HL-60 (cell line): ENCODE measurements around the gene INCENP.

Experiments used
- DNase-seq, 2 experiments: peaks; one replicate each; pipeline ENCODE4 v3.0.0-alpha.2; 2010 to 2020; ENCODE audit warnings: low read depth in 1 of 2, low spot score in 1 of 2
- H3K27ac ChIP-seq: fragments of 250-450 bp; sonication (Bioruptor Pico); replicated peaks from 2 replicates; pipeline ENCODE4 v1.5.1; 2020; ENCODE audit warnings: mild to moderate bottlenecking, moderate library complexity
- H3K27me3 ChIP-seq: fragments of 250-450 bp; sonication (Bioruptor Pico); 2 replicates; pipeline ENCODE4 v1.5.1; 2021; ENCODE audit warnings: mild to moderate bottlenecking, moderate library complexity; ENCODE audit not compliant: insufficient read depth, poor library complexity, severe bottlenecking
- H3K4me3 ChIP-seq: replicated peaks from 2 replicates; pipeline ENCODE4 v1.5.1; 2011; ENCODE audit warnings: mild to moderate bottlenecking, control low read depth, low read length; ENCODE audit not compliant: insufficient read depth
- GABPA ChIP-seq: IDR thresholded peaks from 2 replicates; pipeline ENCODE4 v1.6.1; 2012; ENCODE audit warnings: low read depth
- POLR2AphosphoS5 ChIP-seq: IDR thresholded peaks from 2 replicates; pipeline ENCODE4 v1.6.1; 2012; ENCODE audit warnings: low read depth
- REST ChIP-seq: IDR thresholded peaks from 2 replicates; pipeline ENCODE4 v1.6.1; 2012; ENCODE audit warnings: low read depth; ENCODE audit not compliant: insufficient replicate concordance
- SPI1 ChIP-seq: IDR thresholded peaks from 2 replicates; pipeline ENCODE4 v1.6.1; 2012; ENCODE audit warnings: low read depth, mild to moderate bottlenecking, borderline replicate concordance
- TF ChIP-seq, protein P1 (sequence below): IDR thresholded peaks from one replicate; pipeline ENCODE4 v1.5.1; 2011; ENCODE audit warnings: low read length, control low read depth, inconsistent platforms; ENCODE audit not compliant: insufficient read depth

The INCENP gene

DNA sequence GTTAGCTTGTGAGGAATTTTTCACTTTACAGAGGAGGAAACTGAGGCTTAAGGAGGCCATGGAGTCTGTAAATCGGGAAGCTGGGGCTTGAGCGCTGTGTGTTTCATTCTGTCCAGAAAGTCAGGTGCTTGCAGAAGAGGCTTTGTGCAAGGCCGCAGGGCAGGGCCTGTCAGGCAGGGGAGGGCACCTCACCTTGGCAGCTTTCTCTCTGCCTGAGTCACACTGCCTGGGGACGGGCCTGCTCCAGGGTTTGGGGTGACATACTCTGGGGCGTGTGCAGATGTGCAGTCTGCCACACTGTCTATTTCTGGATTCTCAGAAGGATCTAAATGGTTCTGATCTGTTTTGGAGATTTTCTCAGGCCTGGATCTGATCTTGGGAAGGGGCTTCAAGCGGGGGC, 8.4 kb downstream of the INCENP start:
- Histone ChIP-seq H3K27ac (no peak overlapping the region), H3K4me3 (no peak overlapping the region), H3K27me3 (no peaks in the 10 kb centered on the region)
- DNase-seq: no peak
- no peak for TF ChIP-seq POLR2AphosphoS5
- no peak for TF ChIP-seq SPI1
- no peak for TF ChIP-seq REST
- TF ChIP-seq GABPA: no peak
- TF ChIP-seq, protein P1, sequence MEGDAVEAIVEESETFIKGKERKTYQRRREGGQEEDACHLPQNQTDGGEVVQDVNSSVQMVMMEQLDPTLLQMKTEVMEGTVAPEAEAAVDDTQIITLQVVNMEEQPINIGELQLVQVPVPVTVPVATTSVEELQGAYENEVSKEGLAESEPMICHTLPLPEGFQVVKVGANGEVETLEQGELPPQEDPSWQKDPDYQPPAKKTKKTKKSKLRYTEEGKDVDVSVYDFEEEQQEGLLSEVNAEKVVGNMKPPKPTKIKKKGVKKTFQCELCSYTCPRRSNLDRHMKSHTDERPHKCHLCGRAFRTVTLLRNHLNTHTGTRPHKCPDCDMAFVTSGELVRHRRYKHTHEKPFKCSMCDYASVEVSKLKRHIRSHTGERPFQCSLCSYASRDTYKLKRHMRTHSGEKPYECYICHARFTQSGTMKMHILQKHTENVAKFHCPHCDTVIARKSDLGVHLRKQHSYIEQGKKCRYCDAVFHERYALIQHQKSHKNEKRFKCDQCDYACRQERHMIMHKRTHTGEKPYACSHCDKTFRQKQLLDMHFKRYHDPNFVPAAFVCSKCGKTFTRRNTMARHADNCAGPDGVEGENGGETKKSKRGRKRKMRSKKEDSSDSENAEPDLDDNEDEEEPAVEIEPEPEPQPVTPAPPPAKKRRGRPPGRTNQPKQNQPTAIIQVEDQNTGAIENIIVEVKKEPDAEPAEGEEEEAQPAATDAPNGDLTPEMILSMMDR: no peak

DNA sequence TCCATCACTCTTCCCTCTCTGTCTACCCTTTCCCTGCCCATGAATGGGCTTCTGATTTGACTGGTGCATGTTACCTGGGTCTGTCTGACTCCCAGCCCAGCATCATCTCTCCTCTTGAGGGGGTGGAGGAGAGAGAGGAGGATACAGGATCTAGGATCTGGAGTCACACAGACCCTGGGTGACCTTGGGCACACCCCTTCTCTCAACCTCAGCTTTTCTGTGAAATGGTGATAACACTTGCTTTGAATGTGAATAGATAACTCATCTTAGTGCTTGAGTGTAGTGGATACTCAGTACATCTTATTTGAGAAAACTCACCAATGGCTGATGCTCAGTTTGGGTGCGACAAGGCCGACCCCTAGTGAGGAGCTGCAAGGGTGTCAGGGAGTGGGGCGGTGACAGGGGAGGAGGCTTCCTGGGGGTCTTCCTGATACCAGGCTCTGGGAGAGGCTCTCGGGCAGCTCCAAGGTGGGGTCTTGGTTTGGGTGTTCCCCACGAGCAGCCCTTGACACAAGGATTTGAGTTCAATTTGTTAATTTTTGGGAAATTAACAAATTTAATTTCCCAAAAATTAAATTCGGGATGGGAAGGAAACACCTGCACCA, 9.0 kb downstream of the INCENP start:
- H3K4me3 ChIP-seq: no peak overlapping the region
- DNase-seq: no peak
- no peaks in the 10 kb centered on the region for H3K27me3 ChIP-seq
- no peak for TF ChIP-seq GABPA
- no peak for TF ChIP-seq REST
- TF ChIP-seq POLR2AphosphoS5: no peak
- TF ChIP-seq, protein P1: no peak
- TF ChIP-seq SPI1: no peak
- no peak overlapping the region for H3K27ac ChIP-seq

DNA sequence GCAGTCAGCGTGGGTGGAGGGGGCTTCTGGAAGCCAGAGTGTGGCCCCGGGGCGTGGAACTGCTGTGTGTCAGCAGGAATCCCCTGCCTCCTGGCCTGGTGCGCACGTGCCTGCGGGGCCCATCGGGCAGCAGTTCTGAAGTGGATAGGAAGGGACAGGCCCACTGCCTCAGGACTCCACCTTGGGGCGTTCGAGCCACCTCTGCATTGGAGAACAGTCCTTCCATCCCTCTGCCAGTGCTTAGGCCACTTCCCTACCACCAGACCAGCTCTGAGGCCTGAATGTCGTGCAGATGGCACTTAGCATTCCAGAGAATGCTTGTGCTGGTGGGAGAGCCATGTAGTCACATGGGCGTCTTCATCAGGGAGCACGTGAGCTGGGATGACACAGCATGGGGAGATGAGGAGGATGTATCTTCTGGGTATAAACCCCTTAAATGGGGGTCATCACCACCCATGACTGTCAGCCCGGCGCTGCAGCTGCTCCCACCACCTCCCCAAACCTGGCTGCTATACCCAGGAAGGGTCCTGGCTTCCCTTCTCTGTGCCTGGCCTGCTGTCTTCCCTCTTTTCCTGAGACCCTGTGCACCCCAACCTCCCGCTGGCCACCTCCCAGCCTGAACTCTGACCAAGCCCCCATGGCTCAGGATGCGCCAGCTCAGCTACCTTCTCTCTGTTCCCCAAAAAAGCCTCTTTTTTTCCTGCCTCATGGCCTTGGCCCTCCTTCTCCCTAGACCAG, 9.7 kb downstream of the INCENP start:
- Histone ChIP-seq H3K27me3 (no peaks in the 10 kb centered on the region), H3K4me3 (no peak overlapping the region), H3K27ac (no peak overlapping the region)
- TF ChIP-seq GABPA: no peak
- no peak for TF ChIP-seq REST
- TF ChIP-seq, protein P1: no peak
- TF ChIP-seq POLR2AphosphoS5: no peak
- TF ChIP-seq SPI1: no peak
- no peak for DNase-seq
